GM10847 (cell line): ENCODE results near the gene ZNF630.

Experiments
- POLR2A ChIP-seq: IDR thresholded peaks from 2 replicates; pipeline ENCODE4 v1.6.1; 2011; ENCODE audit not compliant: insufficient read length; ENCODE audit errors: extremely low read depth

ZNF630 gene

DNA sequence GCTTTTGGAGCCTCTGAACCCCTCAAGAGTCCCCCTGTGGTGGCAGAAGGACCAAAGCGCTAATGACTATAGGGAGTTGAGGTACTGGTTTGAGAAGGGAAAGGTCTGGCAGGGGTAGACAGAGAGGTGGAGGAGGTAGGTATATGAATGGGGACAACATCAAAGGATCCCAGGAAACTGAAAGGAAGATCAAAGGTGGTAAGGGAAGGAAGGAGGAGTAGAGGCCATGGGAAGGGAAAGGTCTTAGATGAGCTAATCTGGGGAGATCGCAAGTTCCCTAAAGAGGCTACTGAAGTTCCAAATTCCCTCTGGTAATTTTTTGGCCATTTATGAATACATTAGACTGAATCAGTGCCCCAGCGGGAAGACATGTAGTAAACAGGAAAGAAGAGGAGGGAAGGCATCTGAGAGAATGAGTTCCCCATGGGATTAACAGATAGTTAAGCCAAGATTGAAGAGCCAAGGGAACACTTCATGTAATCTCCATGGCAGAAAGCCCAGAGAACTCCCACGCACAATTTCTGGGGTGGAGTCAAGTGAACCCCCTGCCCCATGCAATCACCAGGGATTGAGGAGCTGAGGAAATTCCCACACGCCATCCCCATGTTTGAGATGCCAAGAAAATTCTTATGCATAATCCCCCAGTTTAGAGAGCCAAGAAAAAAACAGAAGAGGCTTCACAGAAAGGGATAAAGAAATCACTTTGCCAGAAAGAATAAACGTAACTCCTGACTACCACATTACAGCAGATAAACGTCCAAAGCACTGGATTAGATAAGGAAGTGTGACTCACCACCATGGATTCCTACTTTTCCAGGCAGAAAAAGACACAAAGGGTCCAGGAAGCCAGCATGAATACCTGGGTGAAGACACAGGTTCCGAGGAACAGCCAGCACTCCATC, 25.8 kb downstream of the ZNF630 start:
- TF ChIP-seq POLR2A, result no peak

DNA sequence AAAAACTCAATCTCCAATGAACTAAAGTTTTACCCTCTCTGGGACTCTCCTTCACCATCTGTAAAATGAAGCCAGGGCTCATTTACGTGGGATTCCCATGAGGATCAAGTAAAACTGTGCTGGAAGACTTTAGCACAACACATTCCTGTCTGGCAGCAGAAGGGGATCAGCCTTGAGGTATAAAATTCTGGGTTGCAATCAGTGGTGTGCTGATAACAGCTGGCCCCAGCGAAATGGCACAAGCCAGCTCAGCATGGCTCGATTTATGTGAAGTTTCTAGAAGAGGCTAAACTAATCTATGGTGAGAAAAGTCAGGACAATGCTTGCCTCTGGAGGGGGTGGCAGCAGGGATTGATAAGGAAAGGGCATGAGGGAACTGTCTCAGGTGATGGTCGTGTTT, 28.4 kb downstream of the ZNF630 start:
- TF ChIP-seq POLR2A, result no peak

DNA sequence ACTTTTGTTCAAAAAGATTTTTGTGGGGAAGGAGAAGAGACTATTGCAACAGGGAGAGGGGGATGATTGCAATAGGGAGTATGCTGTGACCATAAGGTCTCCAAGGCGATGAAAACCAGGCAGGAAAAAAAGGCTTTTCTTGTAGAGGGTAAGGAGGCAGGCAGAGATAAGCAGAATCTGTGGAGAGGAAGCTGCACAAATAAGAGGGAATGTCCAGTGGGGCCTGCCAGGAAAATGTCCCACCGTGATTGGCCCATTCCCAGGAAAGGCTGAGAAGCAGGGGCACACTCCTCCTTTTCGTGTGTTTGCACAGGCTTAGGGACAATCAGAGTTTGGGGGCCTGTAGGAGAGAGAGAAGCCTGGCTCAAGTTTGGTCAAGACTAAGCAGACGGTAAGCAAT, 35.5 kb downstream of the ZNF630 start:
- no peak for TF ChIP-seq POLR2A

DNA sequence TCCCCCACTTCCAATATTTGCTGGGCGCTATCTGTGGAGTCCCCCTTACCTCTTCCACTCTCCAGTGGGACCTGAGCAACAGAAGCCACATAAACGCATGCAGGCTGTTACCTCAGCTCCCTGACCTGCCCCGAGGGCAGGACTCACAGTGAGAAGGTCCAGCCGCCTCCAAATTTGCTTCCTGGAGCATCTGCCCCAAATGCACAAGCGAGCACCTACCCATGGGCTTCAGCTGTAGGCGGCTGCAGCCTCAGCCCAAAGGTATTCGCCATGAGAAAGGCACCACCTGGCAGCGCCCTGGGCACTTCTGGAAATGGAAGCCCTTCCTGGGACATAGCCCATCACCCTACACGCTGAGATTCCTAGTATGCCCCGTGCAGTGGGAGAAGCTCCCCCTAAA, 41.2 kb downstream of the ZNF630 start:
- no peak for TF ChIP-seq POLR2A

DNA sequence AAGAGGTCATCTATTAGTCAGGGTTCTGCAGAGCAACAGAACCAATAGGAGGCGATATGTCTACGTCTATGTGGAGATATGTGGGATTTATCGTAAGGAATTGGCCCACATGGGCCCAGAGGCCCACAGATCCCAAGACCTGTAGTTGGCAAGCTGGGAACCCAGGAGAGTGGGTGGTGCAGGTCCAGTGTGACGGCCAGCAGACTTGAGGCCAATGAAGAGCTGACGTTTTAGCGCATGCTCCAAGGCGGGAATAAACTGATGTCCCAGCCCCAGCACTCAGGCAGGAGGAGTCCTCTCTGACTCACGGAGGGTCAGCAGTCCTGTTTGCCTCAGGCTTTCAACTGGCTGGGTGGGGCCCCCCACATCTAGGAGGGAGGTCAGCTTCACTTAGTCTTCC, 43.3 kb downstream of the ZNF630 start:
- no peak for TF ChIP-seq POLR2A

DNA sequence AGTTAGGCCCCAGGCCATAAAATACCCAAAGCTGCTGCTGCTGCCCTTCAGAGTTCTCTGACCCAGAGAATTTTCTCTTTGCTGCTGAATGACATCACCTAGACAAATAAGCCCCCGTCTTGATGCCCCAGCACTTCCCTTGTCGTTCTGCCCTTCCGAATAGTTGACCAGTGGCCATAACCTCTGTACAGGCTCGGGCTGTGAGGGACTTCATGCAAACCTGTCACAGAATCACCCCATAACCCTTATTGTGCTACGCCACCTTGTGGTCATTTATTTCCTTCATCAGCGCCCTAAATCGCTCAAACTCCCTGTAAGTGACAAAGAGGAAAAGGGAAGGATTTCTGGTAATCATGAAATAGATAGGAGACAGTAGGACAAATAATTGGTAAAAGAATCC, 45.9 kb downstream of the ZNF630 start:
- TF ChIP-seq POLR2A, result no peak

DNA sequence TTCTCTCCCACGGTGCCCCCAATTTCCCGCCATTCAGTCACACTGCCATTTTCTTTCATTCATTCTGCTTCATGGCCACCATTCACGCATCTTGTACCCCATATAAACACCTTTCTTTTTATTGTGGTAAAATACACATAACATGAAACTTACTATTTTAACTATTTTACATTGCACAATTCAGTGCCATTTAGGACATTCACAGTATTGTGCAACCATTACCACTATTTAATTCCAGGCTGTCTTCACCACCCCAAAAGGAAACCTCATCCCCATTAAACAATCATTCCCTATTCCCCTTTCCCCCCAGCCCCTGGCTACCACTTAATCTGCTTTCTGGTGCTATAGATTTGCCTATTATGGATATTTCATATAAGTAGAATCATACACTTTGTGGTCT, 48.7 kb downstream of the ZNF630 start:
- no peak for TF ChIP-seq POLR2A

DNA sequence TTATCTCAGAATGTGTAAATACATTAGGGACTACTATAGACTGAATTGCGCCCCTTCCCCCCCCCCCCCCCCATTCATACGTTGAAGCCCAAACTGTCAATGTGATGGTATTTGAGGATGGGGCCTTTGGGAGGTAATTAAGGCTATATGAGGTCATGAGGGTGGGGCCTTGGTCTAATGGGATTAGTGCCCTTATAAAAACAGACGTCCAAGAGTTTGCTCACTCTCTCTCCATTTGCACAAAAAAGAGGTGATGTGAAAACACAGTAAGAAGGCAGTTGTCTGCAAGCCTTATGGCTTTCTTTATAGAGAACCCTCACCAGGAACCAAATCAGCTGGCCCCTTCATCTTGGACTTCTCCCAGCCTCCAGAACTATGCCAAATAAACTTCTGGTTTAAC, 49.3 kb downstream of the ZNF630 start:
- no peak for TF ChIP-seq POLR2A

DNA sequence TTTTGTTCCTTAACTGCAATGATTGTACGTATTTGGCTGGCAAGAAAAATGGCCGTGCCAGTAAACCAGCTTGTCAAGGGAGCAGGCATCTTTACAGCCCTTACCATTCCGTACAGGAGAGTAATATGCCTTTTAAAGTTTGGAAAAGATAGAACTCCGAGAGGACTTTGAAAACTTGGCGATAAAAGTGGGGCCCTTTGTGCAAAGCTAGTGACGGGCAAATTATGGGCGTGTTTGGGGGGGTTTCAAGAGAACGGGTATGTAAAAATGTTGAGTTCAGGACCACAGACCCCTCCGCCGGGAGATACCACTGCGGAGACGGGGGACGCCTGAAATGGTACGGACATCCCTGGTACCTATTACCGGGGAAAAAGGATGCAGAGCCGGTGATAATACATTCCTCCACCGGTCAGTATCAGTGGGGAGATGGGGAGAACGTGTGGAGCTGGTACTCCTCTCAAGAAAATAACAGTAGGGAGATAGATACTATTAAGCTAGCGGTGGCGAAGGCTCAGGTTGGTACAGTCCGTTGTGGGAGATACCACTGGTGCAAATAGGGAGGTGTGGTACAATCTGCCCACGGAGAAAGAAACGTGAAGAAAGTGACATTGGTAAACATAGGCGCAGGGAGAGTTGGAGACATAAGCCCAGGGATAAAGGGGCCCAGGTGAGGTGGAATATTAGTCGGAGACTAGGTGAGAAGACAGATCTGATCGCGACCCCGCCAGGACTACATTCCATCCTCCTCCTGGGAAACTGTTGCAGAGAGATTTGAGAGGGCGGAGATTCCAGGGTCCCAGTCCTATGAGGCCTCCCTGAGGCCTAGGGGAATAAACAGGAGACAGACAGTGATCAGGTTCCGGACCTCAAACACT, 50.2 kb downstream of the ZNF630 start:
- TF ChIP-seq POLR2A, result no peak
